ENCODE results near the gene RADIL. TPM values are rescaled to one million over a fixed set of nuclear protein-coding genes. Genes with fewer than 3 reads are reported as not detected.
A peak's percentile ranks its signal among the peaks of the same experiment; 100 is the strongest.

The RADIL gene
- total RNA-seq, 4 donors from 2014 or later: 1.0 to 10.1 (median 6.6) TPM

DNA sequence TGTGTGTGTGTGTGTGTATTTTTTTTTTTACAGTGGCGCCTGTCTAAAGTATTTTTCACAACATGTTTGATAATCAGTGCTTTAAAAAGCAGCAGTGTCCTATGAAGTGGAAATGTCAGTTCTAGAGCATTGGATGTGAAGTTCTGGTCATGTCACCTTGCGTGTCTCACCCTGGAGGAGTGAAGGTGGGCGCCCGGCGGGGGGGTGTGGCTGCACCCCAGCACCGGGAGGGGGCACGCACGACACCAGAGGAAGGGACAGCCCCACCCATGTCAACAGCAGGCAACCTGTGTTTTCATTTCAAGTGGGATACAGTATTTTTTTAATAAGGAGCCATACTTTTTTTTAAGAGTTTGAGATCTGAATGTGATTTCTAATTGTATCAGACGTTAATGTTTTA is 112.6 kb downstream of the RADIL start:
- DNase-seq: no peak
- Histone ChIP-seq H3K9me3 (no peaks in the 10 kb centered on the region), H3K4me3 (no peak overlapping the region), H3K27ac (peak overlapping the region; percentile 67 to 95), H3K27me3 (no peaks in the 10 kb centered on the region), H3K36me3 (no peaks in the 10 kb centered on the region), H3K4me1 (peaks cover under 1 to 7% of the 10 kb centered on the region in 2 donors)
- TF ChIP-seq CTCF (IDR thresholded peaks at IDR 0.05) (no peak), POLR2A (IDR thresholded peaks at IDR 0.05) (no peak)
- intact Hi-C loops (cut with DNase I; ENCODE audit: low total_unique reads): no loop called here

DNA sequence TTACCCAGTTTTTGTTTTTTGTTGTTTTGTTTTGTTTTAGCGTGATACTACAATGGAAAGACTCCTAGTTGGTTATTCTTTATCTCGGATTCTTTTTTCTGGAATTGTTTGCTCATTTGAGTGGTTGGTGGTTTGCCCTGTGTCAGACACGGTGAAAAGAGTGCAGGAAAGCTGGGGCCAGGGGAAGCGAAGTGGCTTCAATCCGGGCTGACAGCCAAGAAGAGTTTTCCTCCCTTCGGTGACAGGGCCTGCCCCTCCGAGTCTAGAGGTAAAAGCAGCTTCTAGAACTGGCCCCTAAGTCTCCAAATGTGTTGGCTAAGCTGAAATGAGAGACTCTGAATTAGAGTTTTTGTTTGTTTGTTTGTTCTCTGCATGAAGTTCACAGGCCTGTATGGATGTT is 113.8 kb downstream of the RADIL start:
- Histone ChIP-seq H3K4me1 (peaks cover 7 to 12% of the 10 kb centered on the region in 2 donors), H3K27me3 (no peaks in the 10 kb centered on the region), H3K36me3 (no peaks in the 10 kb centered on the region), H3K9me3 (no peaks in the 10 kb centered on the region), H3K27ac (peak overlapping the region; percentile 67 to 95), H3K4me3 (no peak overlapping the region)
- TF ChIP-seq CTCF (IDR thresholded peaks at IDR 0.05): no peak
- TF ChIP-seq POLR2A (IDR thresholded peaks at IDR 0.05): no peak
- DNase-seq: no peak
- intact Hi-C loops (cut with DNase I; ENCODE audit: low total_unique reads): no loop called here

GRCh38 chr7:4768597-4769569 is 114.6 kb downstream of the RADIL start:
- DNase-seq: no peak
- Histone ChIP-seq H3K36me3 (no peaks in the 10 kb centered on the region), H3K27me3 (no peaks in the 10 kb centered on the region), H3K9me3 (no peaks in the 10 kb centered on the region), H3K27ac (peak overlapping the region; percentile 67 to 95), H3K4me1 (peaks cover 7 to 14% of the 10 kb centered on the region in 2 donors), H3K4me3 (peak overlapping the region; percentile 15 to 19)
- intact Hi-C loops (cut with DNase I; ENCODE audit: low total_unique reads): no loop called here
- no peak for TF ChIP-seq CTCF (IDR thresholded peaks at IDR 0.05)
- TF ChIP-seq POLR2A (IDR thresholded peaks at IDR 0.05): no peak

DNA sequence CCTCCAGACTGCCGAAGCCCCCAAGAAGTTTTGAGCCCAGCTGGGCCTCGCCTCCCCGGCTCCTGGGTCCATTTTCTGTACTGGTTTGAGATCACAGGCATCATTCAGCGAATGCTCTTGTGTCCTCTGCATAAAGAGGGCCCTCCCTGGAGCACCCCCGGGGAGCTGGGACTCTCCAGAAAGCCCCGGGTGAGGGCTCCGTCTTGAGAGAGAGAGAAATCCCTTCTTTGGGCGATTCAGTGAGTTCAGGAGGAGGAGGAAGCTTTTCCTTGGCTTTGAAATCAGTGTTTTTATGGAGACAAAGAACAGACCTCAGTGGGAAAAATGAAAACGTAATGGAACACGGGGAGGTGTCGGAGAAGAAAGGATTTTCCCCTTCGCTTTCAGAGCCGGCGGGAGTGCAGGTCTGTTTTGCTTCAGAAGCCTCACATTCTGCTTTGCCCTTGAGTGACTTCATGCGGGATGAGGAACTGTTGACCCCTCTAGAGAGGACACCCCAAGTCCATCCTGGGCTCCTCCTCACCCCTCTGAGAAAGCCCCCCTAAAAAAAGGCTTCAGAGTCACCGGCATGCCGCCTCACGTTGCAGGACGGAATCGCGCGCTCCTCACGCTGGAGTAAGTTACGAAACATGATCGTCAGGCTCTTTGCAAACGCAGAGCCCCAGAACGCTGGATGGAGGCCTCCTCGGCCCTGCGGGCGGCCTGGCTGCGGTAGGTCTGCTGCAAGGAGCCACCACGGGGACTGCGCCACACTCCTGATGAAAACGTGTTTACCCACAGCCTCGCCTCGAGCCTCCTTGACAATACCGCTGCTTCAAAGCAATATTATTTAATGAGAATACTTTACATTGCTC is 116.6 kb downstream of the RADIL start:
- Histone ChIP-seq H3K27me3 (no peaks in the 10 kb centered on the region), H3K27ac (peak overlapping the region; percentile 91 to 95), H3K4me1 (peaks cover 7 to 14% of the 10 kb centered on the region in 2 donors), H3K36me3 (no peaks in the 10 kb centered on the region), H3K4me3 (peak overlapping the region; percentile 25 to 27), H3K9me3 (no peaks in the 10 kb centered on the region)
- DNase-seq: peak; percentile 79 to 85
- intact Hi-C loops (cut with DNase I; ENCODE audit: low total_unique reads): no loop called here
- peak; percentile 29 to 61 for TF ChIP-seq POLR2A (IDR thresholded peaks at IDR 0.05)
- no peak for TF ChIP-seq CTCF (IDR thresholded peaks at IDR 0.05)

Data from uterus (tissue), 4 donors.